ENCODE measurements around the gene CORIN.

CORIN gene

DNA sequence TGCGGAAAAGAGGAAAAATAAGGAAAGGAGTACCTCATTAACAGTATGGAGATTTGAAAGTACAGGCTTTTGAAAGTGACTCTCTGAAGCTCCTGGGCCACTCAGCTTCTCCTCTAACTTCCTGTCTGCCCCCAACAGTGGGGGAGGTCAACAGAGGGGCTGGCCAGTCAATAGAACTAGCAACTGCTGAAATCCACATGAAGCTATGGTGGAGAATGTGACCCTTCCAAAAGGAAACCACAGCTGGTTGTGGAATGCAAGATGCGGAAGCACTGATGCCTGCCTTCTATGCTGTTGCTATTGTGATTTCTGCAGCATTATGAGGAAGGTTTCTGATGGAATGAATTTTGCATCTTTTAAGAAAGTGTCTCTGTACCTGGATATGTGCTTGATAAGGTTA is 2.4 kb downstream of the CORIN start:
- no peak for DNase-seq (ENCODE audit: low spot score)

- no peak for DNase-seq (ENCODE audit: low spot score)
These were observed 6.7 kb downstream of the CORIN start for GRCh38 chr4:47831026-47831679.

- DNase-seq (ENCODE audit: low spot score): no peak
These were observed 7.4 kb downstream of the CORIN start for GRCh38 chr4:47830265-47831025.

- DNase-seq (ENCODE audit: low spot score): no peak
These were observed 8.4 kb downstream of the CORIN start for GRCh38 chr4:47829438-47829837.

GRCh38 chr4:47827343-47828047 is 10.4 kb downstream of the CORIN start:
- no peak for DNase-seq (ENCODE audit: low spot score)

DNA sequence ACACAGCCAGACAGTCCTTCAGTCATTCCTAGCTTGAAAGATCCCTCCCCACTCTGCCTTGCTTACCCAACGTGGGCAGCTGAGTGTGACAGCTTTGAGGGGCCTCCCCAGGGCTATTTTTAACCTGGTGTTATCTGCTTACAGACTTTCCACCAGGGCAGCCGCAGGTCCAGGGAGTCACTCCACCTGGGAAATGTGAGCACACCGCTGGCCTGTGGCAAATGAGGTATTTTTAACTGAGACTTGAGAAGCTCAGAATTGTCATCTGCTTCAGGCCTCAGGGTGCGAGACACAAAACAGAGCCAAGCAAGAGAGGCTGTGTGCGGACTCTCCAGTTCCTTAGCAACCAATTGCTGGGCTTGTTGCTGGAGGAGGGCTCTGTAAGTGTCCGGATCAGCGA is 13.0 kb downstream of the CORIN start:
- no peak for DNase-seq (ENCODE audit: low spot score)

DNA sequence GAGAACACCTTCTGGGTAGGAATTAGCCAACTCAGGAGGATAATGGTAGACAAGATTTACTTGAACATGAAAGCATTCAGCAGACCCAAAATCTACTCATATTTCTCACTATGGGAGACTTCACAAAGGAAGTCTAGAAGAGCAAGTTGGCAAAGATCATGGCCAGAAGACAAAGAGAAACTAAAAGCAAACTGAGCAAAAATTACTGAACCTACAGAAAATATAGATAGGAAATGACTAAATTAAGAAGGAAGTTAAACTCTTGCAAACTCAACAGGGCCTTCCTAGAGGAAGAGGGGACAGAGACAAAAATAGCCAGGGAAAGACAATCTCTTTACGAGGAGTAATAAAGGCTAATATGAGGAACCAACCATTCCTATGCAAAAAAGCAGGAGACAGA is 18.7 kb downstream of the CORIN start:
- DNase-seq (ENCODE audit: low spot score): no peak

GRCh38 chr4:47817275-47817674 is 20.6 kb downstream of the CORIN start:
- no peak for DNase-seq (ENCODE audit: low spot score)

- no peak for DNase-seq (ENCODE audit: low spot score)
These were observed 21.1 kb downstream of the CORIN start for GRCh38 chr4:47816748-47817147.

DNA sequence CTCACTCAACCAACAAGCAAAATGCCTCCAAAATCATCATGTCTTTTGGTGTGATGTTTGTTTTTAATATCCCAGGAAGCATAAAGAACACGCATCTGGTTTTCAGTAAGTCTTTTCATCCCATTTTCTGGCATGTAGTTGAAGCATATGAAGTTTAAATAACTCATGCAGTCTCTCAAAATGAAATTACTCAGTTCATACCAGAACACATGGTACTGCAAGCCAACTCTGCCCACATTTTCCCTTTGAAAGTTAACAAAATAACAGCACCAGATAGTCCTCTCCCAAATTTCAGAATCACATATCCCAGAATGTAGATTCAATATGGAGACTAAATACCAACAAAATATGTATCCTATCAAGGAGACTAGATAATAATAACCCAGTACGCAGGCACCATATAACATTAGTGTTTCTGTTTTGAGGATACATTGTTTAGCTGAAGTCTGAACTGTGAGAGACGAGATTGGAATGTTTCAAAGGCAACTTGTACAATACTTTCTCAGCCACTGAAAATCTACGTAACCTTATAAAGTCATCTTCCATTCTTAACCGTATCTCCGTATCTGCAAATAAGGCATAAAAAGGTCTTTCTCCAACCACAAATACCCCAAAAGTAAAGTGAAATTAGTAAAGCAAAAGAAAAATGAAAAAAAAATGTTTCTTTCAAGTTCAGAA is 23.1 kb downstream of the CORIN start:
- peak; percentile 30 for DNase-seq (ENCODE audit: low spot score)

DNA sequence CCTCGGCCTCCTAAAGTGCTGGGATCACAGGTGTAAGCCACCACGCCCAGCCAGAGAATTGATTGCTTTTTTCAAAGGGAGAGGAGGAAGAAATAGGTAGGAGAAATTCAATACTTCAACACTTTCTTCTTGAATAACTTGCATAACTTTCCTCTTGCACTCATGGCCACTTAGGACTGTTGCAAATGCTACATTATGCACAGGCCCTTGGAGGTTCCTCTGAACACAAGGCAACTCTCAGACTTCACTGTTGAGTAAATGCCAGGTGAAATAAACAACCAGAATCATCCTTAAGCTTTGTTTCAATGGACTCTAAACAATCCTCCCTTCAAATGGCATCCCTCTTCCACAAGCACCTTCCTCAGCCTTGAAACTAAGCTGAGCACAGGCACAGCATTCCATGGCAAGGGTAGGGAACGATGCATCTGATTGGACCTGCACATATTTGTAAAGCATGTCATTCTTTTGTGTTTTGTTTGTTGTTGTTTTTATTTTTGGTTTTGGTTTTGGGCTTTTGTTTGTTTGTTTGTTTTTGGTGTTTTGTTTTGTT is 28.1 kb downstream of the CORIN start:
- DNase-seq (ENCODE audit: low spot score): no peak

DNA sequence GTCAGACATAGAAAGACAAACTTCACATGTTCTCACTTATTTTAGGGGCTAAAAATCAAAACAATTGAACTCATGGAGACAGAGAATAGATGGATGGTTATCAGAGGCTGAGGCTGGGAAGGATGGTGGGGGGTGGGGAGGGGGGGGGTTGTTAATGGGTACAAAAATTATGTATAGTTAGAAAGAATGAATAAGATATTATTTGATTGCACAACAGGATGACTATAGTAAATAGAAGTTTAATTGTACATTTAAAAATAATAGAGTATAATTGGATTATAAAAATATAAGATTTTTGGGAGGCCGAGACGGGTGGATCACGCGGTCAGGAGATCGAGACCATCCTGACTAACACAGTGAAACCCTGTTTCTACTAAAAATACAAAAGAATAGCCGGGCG is 33.3 kb downstream of the CORIN start:
- no peak for DNase-seq (ENCODE audit: low spot score)

DNA sequence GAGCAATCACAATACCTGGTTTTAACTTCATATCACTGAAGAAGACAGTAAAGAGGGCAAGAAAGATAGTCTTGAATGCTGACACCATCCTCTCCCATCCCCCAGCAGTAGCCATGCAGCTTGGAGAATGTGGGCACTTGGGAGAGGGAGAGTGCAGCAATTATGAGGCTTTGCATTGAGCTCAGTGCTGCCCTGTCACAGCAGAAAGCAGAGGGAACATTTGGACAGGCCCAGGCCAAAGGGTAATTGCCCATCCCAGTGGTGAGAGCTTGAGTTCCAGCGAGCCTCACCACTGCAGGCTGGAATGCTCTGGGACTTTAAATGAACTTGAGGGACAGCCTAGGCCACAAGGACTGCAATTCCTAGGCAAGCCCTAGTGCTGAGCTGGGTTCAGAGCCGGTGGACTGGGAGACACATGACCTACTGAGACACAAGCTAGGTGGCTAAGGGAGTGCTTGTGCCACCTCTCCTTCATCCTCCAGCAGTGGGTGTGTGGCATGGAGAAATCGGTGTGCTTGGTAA is 36.3 kb downstream of the CORIN start:
- DNase-seq (ENCODE audit: low spot score): no peak

DNA sequence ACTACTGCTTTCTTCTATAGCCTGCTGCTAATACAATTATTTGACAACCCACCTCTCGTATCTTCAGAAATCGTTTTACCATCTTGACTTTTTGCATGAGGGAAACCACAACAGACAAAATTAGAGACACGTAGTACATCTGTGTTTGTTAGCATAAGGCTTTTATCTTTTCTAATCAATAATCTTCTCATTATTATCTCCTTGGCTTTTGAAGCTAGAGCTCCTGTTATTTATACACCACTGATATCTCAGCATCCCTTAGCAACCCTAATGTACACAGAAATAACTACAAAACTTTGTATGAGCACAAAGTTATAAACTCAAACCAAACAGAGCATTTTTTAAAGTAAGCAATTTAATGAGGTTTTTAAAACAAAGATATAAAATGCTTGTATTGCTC is 39.7 kb downstream of the CORIN start:
- DNase-seq (ENCODE audit: low spot score): no peak

- no peak for DNase-seq (ENCODE audit: low spot score)
These were observed 45.9 kb downstream of the CORIN start for GRCh38 chr4:47791965-47792364.

- DNase-seq (ENCODE audit: low spot score): no peak
These were observed 47.8 kb downstream of the CORIN start for GRCh38 chr4:47790105-47790504.

- no peak for DNase-seq (ENCODE audit: low spot score)
These were observed 49.7 kb downstream of the CORIN start for GRCh38 chr4:47788126-47788525.

DNA sequence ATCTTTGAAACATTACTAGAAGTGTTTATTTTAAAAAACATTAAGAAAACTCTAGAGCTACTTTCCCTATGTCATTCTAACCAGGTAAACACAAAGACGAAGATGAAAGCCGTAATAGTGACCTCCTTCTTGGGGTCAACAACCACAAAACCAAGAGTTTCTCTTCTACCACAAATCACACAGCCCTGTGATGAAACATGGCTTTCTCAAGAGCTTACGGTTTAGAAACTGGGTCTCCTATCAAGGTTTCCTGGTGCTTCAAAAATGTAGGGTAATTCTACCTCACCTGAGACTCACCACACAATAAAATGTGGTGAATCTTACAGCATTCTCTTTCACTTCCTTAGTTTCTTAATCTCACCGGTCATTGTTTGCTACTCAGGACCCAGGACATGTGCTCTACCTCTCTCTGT is 50.9 kb downstream of the CORIN start:
- no peak for DNase-seq (ENCODE audit: low spot score)

DNA sequence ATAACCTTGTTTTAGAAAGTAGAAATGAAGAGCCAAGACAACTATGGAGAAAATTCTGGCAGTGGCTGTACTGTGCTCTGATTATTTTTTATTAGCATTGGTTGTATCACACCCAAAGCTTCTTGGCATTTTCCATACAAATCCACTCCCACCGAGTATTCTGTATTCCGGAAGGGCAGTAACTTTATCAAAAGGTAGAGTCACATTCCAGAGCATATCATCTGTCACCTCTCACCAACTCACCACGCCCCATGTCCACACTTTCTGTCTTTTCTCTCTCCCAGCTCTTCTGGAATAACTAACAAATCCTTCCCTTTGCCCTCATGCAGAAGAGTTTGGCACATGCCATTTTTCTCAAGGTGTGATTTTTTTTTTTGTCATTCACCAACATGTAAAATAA is 52.7 kb downstream of the CORIN start:
- DNase-seq (ENCODE audit: low spot score): no peak

DNA sequence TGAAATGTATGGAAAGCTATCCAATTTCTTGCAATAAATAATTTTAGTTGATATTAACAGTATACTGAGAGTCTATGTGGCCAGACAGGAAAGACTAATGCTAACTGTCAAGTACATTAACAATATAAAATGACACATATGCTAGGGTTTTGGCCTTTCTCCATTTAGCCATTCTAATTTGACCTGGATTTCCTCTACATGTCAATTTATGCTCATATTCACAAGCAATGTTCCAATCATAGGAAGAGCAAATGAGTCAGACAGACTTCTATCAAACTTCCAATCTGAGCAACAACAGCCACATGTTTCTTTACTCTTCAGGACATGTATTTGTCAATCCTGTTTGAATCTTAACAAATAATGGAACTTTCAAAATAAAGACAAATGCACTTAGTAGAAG is 53.6 kb downstream of the CORIN start:
- no peak for DNase-seq (ENCODE audit: low spot score)

GRCh38 chr4:47776353-47776752 is 61.5 kb downstream of the CORIN start:
- no peak for DNase-seq (ENCODE audit: low spot score)

DNA sequence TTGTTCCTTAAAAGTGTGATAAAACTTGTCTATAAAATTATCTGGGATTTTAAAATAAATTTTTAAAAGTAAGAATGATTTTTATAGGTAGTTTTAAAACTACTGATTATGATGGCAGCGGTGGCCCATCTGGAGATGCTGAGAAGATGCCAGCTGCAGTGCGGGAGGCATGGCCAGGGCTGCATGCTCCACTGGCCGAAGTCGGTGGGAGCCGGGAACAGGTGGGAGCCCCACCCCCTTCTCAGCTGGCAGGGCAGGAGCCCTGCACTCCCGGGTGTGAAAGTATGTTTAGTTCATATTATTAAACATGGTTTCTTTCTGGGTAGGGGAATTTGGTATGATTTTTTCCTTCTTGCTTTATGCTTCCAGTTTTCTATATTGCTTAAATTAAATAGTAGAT is 63.8 kb downstream of the CORIN start:
- DNase-seq (ENCODE audit: low spot score): no peak

Data from Ammon's horn (tissue), 1 donor.